ENCODE results near the gene CA5B. TPM values are rescaled to one million over a fixed set of nuclear protein-coding genes. Genes with fewer than 3 reads are reported as not detected.
"Not testable (repeated sequence)": the region's sequence is repeated elsewhere in the genome, so short reads cannot be mapped to it uniquely, and the experiment has no call there.

CA5B gene
- total RNA-seq, 1 experiment from 2014 or later, result 11.0 TPM

DNA sequence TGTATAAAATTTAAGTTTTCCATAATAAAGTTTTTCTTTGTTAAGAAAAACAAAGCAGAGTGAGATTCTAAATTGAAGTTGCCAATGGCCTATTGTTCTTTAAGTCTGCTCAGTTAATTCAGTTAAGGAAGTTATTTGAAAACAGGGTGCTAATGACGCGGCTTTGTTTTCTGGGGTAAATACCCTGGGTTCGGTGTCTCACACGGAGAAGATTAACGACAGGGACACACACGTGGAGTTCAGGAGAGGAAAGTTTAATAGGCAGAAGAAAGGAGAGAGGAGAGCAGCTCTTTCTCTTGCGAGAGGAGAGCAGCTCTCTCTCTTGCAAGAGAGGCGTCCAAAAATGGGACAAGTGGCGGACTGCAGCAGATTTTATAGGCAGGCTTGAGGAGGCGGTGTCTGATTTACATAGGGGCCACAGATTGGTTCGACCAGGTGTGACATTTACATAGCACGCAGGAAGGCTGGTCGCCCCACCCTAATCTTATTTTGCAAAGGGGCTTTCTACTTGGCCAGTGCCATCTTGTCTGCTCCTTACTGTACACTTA is 9.6 kb downstream of the CA5B start:
- no peak for DNase-seq (ENCODE audit: extremely low read depth, low read depth)

GRCh38 chrX:15748841-15749240 is 10.8 kb downstream of the CA5B start:
- no peak for DNase-seq (ENCODE audit: extremely low read depth, low read depth)

DNA sequence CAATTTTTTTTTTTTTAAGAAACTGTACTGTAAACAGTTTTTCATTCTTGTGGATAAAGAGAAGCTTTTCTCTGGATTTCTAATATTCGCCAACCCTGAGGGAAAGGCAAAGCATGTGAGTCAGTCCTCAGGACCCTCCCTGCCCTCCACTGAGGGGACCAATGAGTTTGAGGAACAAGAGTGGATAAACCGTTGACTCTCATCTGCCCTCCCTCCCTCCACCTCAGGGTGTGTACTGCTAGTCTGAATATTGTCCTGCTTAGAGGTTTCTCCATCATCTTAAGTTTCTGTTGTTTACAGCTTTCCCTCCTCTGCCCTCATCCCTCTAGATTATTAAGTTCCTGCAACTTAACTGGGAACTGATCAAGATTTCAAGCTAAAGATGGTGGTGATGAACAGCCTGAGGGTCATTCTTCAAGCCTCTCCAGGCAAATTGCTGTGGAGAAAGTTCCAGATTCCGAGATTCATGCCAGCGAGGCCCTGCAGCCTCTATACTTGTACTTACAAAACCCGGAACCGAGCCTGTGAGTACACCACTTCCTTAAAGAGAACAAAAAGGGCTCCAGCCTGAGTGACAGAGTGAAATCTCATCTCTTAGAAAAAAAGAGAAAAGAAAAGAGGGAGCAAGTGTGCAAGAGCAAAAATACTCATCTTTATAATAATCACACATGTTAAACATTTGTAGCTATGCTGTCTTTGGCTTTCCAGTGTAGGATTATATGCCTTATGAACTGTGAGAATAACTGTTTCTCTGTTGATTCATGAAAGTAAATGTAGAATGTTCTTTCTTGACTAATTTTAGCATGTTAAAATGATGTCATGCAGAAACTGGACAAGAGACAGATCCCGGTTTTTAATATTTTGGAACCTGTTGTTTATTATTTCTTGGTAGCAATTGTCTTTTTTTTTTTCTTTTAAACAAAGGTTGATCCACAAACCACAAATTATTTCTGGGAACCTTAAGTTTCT is 11.9 kb downstream of the CA5B start:
- DNase-seq (ENCODE audit: extremely low read depth, low read depth), result no peak

DNA sequence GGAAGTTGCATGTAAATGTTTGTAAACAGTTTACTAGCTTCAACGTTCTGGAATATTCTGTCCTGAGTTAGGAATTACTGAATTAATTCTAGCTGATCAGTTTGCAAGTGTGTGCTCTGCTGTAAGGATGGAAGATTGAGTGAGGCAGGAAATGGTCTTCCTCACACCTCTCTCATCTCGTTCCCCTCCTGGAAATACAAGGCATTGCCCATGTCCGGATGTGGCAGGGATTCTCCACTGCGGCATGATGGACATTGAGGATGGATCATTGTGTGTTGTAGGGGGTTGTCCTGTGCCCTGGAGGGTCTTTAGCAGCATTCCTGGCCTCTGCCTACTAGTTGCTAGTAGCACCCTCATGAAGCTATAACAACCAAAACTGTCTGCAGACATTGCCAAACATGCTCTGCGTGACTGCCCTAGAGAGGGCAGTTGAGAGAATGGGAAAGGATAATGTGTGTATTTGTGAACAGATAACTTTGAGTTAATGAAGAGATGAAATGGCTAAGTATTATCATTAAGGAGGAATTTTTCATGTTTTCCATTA is 12.6 kb downstream of the CA5B start:
- DNase-seq (ENCODE audit: extremely low read depth, low read depth), result no peak

DNA sequence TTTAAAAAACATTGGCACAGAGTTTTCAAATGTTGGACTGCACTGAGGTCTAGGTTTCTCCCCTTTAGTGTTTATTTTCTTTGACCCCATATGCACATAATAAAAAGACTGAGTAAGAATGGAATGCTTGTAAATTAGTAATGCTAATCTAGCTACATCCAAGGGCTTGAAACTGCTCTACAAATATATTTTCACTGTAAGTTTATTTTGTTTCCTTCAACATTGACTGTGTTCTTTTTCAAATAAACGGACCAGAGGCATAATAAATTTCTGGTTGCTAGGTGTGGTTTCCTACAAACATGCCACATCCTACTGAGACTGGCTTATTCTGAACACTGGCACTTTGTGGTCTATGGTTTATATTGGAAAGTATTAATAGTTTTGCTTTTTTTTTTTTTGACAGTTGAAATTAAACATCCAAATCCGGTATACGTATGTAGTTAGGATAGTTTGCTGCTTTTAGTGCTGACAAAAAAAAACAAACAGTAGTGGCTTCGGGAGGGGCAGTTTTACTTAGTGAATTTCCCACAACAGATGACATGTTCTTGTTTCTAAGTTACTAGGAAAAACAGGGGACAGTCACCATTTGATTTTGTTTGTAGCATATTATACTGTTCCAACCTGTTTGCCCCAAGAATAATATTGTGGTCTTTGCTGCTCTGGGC is 13.2 kb downstream of the CA5B start:
- DNase-seq (ENCODE audit: extremely low read depth, low read depth), result peak; percentile 48

- no peak for DNase-seq (ENCODE audit: extremely low read depth, low read depth)
Observed at GRCh38 chrX:15755091-15755490, 17.0 kb downstream of the CA5B start.

DNA sequence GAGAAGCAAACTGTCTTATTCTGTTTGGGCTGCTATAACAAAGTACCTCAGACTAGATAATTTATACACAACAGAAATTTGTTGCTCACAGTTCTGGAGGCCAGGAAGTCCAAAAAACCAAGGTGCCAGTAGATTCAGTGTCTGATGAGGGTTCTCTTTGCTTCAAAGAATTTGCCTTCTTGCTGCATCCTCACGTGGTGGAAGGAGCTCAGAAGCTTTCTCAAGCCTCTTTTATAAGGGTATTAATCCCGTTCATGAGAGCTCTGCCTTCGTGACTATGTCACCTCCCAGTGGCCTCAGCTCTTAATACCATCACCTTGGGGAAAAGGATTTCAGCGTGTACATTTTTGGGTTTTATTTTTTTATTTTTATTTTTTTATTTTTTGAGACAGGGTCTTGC is 20.1 kb downstream of the CA5B start:
- no peak for DNase-seq (ENCODE audit: extremely low read depth, low read depth)

DNA sequence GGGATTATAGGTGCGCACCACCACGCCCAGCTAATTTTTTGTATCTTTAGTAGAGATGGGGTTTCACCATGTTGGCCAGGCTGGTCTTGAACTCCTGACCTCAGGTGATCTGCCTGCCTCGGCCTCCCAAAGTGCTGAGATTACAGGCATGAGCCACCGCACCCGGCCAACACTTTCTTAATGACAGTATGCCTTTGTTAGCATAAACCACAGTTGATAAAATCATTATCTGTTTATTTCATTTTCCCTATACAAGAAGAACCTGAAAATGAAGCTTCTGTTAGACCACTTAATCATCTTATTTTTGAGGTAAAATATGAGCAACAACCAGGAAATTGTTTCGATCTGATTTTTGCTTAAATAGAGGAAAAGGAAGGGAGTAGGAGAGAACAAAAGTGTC is 21.8 kb downstream of the CA5B start:
- DNase-seq (ENCODE audit: extremely low read depth, low read depth), result not testable (repeated sequence)

GRCh38 chrX:15761564-15762191 is 23.6 kb downstream of the CA5B start:
- DNase-seq (ENCODE audit: extremely low read depth, low read depth), result peak; percentile 32

DNA sequence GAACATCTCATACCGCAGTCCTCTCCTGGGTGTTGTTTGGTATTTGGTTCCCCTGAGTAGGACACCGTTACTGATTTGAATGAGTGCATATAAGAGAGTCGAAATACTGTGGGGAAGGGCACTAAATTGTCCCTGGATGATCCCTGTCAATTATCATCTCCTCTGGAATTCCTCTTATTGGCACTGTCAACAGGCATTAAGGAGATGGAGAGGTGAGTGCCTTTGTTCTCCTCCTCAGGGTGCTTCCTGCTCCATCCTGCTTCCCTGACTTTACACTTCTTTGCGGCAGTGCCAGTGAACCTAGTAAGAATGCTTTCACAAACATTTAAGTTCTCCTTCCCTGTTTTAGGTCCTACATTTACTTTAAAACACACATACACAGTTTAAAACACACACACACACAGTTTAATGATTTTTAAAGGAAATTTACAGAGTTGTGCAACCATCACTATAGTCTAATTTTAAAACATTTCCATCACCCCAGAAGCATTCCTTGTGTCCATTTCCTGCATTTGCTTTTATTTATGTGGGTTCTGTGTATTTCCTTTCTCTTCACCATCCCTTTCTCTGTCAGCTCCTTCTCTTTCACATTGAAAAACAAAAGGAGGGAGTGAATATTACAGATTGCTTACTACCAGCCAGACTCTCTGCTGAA is 31.4 kb downstream of the CA5B start:
- no peak for DNase-seq (ENCODE audit: extremely low read depth, low read depth)

GRCh38 chrX:15781961-15782699 is 44.1 kb downstream of the CA5B start:
- no peak for DNase-seq (ENCODE audit: extremely low read depth, low read depth)

DNA sequence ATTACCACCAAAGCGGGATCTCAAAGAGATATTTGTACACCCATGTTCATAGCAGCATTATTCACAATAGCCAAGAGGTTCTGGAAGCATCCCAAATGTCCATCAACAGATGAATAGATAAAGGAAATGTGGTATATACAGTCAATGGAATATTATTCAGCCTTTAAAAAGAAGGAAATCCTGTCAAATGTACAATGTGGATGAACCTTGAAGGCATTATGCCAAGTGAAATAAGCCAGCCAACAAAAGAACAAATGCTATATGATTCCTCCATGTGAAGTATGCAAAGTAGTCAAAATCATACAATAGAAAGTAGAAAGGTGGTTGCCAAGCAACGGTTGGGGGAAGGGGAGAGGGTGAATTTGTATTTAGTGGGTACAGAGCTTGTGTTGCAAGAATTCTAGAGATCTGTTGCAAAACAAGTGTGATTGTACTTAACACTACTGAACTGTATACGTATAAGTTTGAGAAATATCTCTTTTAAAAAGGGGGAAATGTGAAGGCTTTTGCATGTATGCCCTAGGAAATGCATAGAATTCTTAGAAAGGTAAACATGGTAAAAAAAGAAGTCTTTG is 47.2 kb downstream of the CA5B start:
- DNase-seq (ENCODE audit: extremely low read depth, low read depth), result no peak

- no peak for DNase-seq (ENCODE audit: extremely low read depth, low read depth)
Observed at GRCh38 chrX:15786915-15787314, 48.8 kb downstream of the CA5B start.

DNA sequence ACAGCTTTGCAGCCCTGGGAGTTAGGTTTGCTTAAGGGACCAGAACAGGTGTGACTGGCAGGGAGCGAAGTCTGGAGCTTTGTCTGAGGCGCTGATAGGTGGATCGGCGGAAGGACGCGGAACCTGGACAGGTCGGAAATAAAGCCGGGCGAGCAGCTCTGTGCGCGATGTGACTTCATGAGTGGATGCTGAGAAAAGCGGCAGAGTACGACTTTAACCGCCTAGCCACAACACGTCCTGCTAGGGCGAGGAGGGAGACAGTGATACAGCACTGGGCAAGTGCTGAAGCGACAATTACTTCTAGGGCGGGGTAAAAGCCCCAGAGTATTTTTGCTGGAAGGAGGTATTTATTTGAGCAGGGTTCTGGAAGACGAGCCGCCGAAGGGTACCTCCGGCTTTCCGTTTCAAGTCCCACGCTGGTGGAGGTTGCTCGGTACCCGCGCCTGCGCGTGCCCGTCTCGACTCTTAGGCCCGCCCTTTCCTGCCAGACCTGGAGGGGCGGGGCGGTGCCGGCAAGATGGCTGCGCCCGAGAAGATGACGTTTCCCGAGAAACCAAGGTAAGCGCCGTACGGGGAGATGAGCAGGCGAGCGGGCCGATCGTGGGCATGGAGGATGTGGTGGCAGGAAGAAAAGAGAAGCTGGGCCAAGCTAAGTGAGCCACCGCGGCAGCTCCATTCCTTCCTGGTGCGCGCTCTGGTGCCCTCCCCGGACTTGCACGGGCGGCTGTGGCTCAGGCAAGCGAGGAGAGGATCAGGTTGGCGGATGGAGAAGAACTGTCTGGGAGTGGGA is 52.1 kb downstream of the CA5B start, which contains the start of gene ZRSR2:
Gene ZRSR2 (plus strand): TSS at position 506 of the 790 bp plus-strand sequence. CDS start 12 bp downstream, at position 518.
- DNase-seq (ENCODE audit: extremely low read depth, low read depth), result peak; percentile 61

DNA sequence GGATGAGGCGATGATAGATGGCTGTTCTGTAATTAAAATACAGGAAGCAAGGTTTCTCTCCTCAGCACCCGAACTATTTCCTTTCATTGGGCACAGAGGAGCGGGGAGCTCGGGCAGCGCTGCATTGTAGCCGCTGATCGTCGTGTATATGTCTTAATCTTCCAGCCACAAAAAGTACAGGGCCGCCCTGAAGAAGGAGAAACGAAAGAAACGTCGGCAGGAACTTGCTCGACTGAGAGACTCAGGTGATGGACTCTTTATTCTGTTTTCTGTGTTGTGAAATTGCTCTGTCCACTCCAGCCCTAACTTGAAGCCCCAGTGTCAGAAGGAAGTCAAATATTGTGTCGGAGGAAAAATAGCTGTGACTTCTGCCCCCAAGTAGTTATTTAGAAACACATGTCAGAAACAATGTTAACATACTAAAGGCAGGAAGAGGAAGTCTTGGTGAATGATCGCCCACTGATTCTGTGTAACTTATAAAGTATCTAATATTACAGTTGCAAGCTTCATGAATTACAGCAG is 52.8 kb downstream of the CA5B start:
- no peak for DNase-seq (ENCODE audit: extremely low read depth, low read depth)

GRCh38 chrX:15797707-15798106 is 59.6 kb downstream of the CA5B start:
- DNase-seq (ENCODE audit: extremely low read depth, low read depth), result no peak

DNA sequence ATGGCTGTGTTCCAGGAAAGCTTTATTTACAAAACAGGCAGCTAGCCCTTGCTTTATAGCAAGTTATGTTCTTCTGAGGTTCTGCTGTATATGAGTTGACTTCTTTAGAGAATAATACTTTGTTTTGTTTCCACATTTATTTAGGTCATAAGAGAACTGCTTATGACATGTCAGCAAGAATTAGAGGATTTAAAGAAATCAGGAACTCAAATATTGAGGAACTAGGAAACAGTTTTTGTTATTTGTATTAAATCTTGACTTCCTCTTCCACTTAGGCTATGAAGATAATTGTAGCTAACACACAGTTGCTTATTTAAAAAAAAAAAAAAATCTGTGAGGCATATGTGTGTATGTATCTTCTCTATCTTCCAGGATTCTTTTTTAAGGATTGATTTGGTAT is 66.5 kb downstream of the CA5B start:
- no peak for DNase-seq (ENCODE audit: extremely low read depth, low read depth)

DNA sequence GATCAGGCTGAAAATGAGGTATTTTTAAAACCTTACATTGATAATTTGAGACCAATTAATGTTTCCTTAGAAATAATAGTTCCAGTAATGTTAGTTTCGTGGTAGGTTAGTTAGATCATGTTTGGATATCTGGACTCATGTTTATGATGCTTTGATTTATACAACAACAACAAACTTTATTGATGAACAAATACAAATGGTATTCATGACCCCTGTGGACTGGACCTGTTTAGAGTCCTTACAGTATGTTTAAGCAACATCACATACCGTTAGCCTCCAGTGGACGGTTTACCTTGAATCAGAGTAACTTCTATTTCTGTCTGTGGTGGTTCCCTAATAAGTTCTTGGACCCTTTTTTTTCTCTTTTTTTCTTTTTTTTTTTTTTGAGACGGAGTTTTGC is 70.2 kb downstream of the CA5B start:
- DNase-seq (ENCODE audit: extremely low read depth, low read depth), result no peak
